Activated CD8-positive, alpha-beta T cell treated with anti-CD3 and anti-CD28 coated beads for 36 hours (primary cell): Measurements from ENCODE around the gene LGALS8. TPM values are rescaled to one million over a fixed set of nuclear protein-coding genes. Genes with fewer than 3 reads are reported as not detected.

ENCODE experiments used
- ATAC-seq: fragments of 200-7000 bp; cut with Tn5 transposase; one replicate; pipeline ENCODE4 v1.10.0; 2021; ENCODE audit warnings: mild to moderate bottlenecking, moderate library complexity
- CTCF ChIA-PET: fragments of 350-600 bp; sonication (Branson Sonifier 250); formaldehyde crosslinking; loops from one replicate; lab custom pipeline; 2021; ENCODE audit warnings: antibody characterized with exemption; lab: Charles Lee
- POLR2A ChIA-PET: fragments of 350-600 bp; sonication (Branson Sonifier 250); formaldehyde crosslinking; loops from one replicate; lab custom pipeline; 2021; ENCODE audit warnings: antibody characterized with exemption; lab: Charles Lee
- DNase-seq: peaks from one replicate; pipeline ENCODE4 v3.0.0-alpha.2; 2020
- H3K27ac Mint-ChIP-seq: one replicate; pipeline ENCODE4 v1.8.0; 2021; ENCODE audit warnings: mild to moderate bottlenecking, mixed read lengths
- H3K27me3 Mint-ChIP-seq: one replicate; pipeline ENCODE4 v1.8.0; 2021; ENCODE audit warnings: mixed read lengths
- H3K36me3 Mint-ChIP-seq: one replicate; pipeline ENCODE4 v1.8.0; 2021; ENCODE audit warnings: low read depth, mixed read lengths
- H3K4me1 Mint-ChIP-seq: one replicate; pipeline ENCODE4 v1.8.0; 2021; ENCODE audit warnings: low read depth, mixed read lengths
- H3K4me3 Mint-ChIP-seq: one replicate; pipeline ENCODE4 v1.8.0; 2021; ENCODE audit warnings: mild to moderate bottlenecking, moderate library complexity, mixed read lengths
- H3K9me3 Mint-ChIP-seq: one replicate; pipeline ENCODE4 v1.8.0; 2021; ENCODE audit warnings: mixed read lengths
- intact Hi-C: fragments of 100-400 bp; cut with micrococcal nuclease; formaldehyde crosslinking; loops from one replicate; pipeline ENCODE4 v1.10.0; 2022
- total RNA-seq, 2 experiments: library from RNA; stranded (reverse); gene quantifications; one replicate each; pipeline ENCODE4 v1.2.3, GENCODE V29; 2021
- TF ChIP-seq, protein P1 (sequence below): fragments of 200-600 bp; IDR thresholded peaks from one replicate; pipeline ENCODE4 v1.8.0; 2022; ENCODE audit warnings: antibody characterized with exemption, mild to moderate bottlenecking

Gene LGALS8
- total RNA-seq, 2 experiments from 2014 or later = 87.3 to 89.3 TPM

DNA sequence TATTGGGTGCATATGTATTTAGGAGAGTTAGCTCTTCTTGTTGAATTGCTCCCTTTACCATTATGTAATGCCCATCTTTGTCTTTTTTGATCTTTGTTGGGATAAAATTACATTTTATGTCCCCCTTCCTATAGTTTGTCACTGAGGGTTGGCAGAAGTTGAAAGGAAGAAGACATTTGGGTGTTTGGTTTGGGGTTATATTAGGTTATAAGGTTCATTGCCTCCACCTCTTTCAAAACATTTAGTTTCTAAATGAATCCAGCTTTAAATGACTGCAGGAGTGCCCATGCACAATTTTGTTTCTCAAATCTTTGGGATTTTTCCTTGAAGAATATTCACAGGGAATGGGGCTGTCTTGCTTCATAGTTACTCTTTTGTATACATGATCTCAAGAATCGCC, 14.6 kb upstream of the LGALS8 start:
- H3K27me3 Mint-ChIP-seq = no peaks in the 10 kb centered on the region
- CTCF ChIA-PET = no interaction called here
- intact Hi-C loops = no loop called here
- H3K4me1 Mint-ChIP-seq = peaks cover 6% of the 10 kb centered on the region
- TF ChIP-seq, protein P1, sequence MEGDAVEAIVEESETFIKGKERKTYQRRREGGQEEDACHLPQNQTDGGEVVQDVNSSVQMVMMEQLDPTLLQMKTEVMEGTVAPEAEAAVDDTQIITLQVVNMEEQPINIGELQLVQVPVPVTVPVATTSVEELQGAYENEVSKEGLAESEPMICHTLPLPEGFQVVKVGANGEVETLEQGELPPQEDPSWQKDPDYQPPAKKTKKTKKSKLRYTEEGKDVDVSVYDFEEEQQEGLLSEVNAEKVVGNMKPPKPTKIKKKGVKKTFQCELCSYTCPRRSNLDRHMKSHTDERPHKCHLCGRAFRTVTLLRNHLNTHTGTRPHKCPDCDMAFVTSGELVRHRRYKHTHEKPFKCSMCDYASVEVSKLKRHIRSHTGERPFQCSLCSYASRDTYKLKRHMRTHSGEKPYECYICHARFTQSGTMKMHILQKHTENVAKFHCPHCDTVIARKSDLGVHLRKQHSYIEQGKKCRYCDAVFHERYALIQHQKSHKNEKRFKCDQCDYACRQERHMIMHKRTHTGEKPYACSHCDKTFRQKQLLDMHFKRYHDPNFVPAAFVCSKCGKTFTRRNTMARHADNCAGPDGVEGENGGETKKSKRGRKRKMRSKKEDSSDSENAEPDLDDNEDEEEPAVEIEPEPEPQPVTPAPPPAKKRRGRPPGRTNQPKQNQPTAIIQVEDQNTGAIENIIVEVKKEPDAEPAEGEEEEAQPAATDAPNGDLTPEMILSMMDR = no peak
- no peaks in the 10 kb centered on the region for H3K9me3 Mint-ChIP-seq
- ATAC-seq (no peak), DNase-seq (no peak)
- no peak overlapping the region for H3K27ac Mint-ChIP-seq
- no peaks in the 10 kb centered on the region for H3K36me3 Mint-ChIP-seq
- POLR2A ChIA-PET = no interaction called here
- no peak overlapping the region for H3K4me3 Mint-ChIP-seq

DNA sequence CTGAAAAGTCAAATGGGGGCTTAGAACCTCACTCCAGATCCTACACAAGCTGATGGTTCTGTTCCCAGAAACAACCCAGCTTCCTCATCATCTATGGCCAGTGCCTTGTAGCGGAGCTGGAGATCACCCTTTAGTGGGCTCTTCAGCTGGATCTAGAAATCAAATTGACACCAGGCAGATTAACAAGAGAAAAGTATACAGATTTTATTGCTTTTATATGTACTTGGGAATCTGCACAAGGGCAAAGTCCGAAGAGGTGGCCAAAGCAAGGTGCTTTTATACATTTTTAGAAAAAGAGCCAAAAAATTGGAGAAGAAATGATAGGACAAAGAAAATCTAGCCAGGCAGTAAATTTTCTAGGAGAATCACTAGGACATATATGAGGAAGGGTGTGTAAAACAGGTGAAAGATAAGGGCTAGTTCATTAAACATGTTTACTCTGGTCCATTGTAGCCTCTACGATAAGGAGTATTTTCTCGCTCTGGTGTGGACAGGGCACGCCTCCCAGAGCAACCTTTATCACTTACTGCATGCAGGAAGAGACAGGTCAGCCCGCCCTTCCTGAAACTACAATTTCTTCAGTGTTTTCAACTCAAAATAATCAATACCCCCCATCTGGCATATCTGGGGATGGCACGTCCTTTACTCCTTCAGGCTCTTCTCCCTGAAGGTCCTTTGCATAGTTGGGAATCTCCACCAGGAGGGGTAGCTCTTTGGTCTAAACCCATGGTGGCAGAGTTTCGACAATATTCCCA, 14.0 kb upstream of the LGALS8 start:
- CTCF ChIA-PET = no interaction called here
- ATAC-seq (no peak), DNase-seq (no peak)
- POLR2A ChIA-PET = no interaction called here
- intact Hi-C loops = no loop called here
- no peaks in the 10 kb centered on the region for H3K9me3 Mint-ChIP-seq
- peaks cover 6% of the 10 kb centered on the region for H3K4me1 Mint-ChIP-seq
- no peaks in the 10 kb centered on the region for H3K27me3 Mint-ChIP-seq
- no peak overlapping the region for H3K4me3 Mint-ChIP-seq
- no peaks in the 10 kb centered on the region for H3K36me3 Mint-ChIP-seq
- H3K27ac Mint-ChIP-seq = no peak overlapping the region
- TF ChIP-seq, protein P1 = no peak

DNA sequence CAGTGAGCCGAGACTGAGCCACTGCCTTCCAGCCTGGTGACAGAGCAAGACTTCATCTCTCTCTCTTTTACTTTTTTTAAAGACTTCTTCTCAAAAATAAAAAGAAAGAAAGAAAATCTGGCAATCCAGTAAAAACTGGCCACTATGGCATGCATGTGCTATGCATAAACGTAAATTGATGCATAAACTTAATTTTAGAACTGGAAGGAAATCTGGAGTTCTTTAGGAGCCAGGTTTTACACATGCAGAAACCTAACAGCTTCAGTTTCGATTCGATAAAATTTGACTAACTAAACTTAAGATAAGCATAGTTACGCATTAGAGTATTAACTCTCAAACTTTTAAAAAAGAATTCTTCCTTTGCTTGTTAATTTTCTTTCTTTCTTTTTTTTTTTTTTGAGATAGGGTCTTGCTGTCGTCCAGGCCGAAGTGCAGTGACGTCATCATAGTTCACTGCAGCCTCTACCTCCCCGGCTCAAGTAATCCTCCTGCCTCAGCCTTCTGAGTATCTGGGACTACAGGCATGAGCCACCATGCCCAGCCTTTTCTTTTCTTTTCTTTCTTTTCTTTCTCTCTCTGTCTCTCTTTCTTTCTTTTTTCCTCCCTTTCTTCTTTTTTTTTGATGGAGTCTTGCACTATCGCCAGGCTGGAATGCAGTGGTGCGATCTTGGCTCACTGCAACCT, 11.9 kb upstream of the LGALS8 start:
- POLR2A ChIA-PET = no interaction called here
- no peaks in the 10 kb centered on the region for H3K36me3 Mint-ChIP-seq
- CTCF ChIA-PET = no interaction called here
- no peaks in the 10 kb centered on the region for H3K27me3 Mint-ChIP-seq
- ATAC-seq (no peak), DNase-seq (no peak)
- intact Hi-C loops = no loop called here
- no peak overlapping the region for H3K4me3 Mint-ChIP-seq
- H3K27ac Mint-ChIP-seq = no peak overlapping the region
- H3K9me3 Mint-ChIP-seq = no peaks in the 10 kb centered on the region
- TF ChIP-seq, protein P1 = no peak
- peaks cover 13% of the 10 kb centered on the region for H3K4me1 Mint-ChIP-seq

DNA sequence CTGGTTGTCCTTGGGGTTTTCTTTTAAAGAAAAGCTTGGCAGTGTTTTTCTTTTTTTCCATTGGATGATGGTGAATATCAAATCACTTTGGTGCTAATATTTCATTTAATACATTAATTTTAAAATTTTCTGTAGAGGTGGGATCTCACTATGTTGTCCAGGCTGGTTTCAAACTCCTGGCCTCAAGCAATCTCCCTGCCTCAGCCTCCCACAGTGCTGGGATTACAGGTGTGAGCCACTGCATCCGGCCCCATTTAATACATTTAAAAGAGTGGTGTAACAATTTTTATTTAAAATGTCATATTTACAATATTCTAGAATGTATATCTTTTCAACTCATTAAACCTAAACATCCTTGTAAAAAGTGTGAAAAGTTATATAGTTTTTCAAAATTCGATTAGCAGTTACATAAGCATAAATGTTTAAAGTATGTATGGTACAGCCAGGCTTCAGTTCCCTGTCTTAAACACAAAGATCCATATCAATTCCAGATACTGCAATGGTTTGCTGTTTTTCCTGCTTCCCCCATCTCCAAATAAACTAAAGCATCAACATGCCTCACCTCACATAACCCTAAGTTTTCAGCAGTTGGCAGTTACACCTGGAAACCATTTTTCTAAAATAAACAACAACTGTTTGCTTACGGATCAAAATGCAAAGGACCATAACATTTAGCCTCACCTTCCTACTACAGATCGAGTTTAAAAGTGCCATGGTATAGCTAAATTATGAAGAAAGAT, 8.9 kb upstream of the LGALS8 start:
- H3K36me3 Mint-ChIP-seq = no peaks in the 10 kb centered on the region
- ChIA-PET CTCF (no interaction called here), POLR2A (interaction anchor here (1.2 kb wide), 1 partner anchor 15 kb away, joined by 3 read pairs; no protein-coding TSS in a partner anchor)
- ATAC-seq (no peak), DNase-seq (no peak)
- H3K27ac Mint-ChIP-seq = no peak overlapping the region
- intact Hi-C loops = no loop called here
- TF ChIP-seq, protein P1 = no peak
- no peak overlapping the region for H3K4me3 Mint-ChIP-seq
- no peaks in the 10 kb centered on the region for H3K27me3 Mint-ChIP-seq
- no peaks in the 10 kb centered on the region for H3K9me3 Mint-ChIP-seq
- H3K4me1 Mint-ChIP-seq = peaks cover 9% of the 10 kb centered on the region
